Measurements from ENCODE around the gene ALDH3B2.

DNA sequence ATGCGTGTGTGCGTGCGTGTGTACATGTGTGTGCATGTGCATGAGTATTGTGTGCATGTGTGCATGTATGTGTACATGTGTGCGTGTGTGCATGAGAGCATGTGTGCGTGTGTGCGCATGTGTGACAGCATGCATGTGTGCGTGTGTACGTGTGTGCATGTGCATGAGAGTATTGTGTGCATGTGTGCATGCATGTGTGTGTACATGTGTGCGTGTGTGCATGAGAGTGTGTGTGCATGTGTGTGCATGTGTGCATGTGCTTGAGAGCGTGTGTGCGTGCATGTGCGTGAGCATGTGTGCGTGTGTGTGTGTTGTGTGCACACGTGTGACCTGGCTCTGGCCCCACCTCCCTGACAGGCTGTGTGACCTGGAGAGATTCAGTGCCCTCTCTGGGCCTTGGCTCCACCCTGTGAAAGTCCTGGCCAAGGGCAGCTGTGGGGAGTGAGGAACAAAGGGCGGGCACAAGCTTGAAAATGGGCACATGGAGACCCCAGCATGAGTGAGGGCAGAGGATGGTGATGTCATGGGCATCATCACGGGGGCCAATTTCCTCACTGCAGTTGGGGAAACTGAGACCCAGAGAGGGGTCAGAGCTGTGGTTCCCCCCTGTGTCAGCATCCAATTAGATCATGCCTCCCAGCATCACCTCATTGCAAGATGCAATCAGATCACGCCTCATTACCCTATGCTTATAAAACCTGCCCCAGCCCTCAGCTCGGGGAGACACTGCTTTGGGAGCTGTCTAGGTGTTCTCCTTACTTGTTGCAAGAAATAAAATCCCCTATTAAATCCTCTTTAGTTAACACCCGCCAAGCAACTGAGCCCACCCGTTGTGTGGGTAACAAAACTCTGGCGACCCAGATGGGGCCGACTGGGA, 24.6 kb downstream of the ALDH3B2 start:
- no peak for TF ChIP-seq SP1 (IDR thresholded peaks at IDR 0.05)
- no peak for TF ChIP-seq BHLHE40 (IDR thresholded peaks at IDR 0.05; ENCODE audit: borderline replicate concordance)
- TF ChIP-seq NFRKB (IDR thresholded peaks at IDR 0.05) = no peak
- TF ChIP-seq, protein P1, sequence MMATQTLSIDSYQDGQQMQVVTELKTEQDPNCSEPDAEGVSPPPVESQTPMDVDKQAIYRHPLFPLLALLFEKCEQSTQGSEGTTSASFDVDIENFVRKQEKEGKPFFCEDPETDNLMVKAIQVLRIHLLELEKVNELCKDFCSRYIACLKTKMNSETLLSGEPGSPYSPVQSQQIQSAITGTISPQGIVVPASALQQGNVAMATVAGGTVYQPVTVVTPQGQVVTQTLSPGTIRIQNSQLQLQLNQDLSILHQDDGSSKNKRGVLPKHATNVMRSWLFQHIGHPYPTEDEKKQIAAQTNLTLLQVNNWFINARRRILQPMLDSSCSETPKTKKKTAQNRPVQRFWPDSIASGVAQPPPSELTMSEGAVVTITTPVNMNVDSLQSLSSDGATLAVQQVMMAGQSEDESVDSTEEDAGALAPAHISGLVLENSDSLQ (IDR thresholded peaks at IDR 0.05) = no peak
- no peak for TF ChIP-seq ELF4 (IDR thresholded peaks at IDR 0.05)
- no peak for TF ChIP-seq TARDBP (IDR thresholded peaks at IDR 0.05)
- no peak for TF ChIP-seq FOXK2 (IDR thresholded peaks at IDR 0.05)
- TF ChIP-seq HDGF (IDR thresholded peaks at IDR 0.05; ENCODE audit: borderline replicate concordance) = no peak
- TF ChIP-seq ARNT (IDR thresholded peaks at IDR 0.05) = no peak
- no peak for TF ChIP-seq FOXA1 (IDR thresholded peaks at IDR 0.05)
- TF ChIP-seq L3MBTL2 (conservative IDR thresholded peaks at IDR 0.05) = no peak
- no peak for TF ChIP-seq SUZ12 (IDR thresholded peaks at IDR 0.05)
- TF ChIP-seq FOXM1 (IDR thresholded peaks at IDR 0.05; ENCODE audit: borderline replicate concordance) = no peak
- no peak for TF ChIP-seq CTBP1 (IDR thresholded peaks at IDR 0.05; ENCODE audit: borderline replicate concordance)

Data from HEK293T (cell line).